Posterior vena cava (tissue), 2 donors: ENCODE results near the gene ZAR1. TPM values are rescaled to one million over a fixed set of nuclear protein-coding genes. Genes with fewer than 3 reads are reported as not detected.
"Not testable (repeated sequence)": the region's sequence is repeated elsewhere in the genome, so short reads cannot be mapped to it uniquely, and the experiment has no call there.

Experiments used
- DNase-seq: peaks from one replicate; pipeline ENCODE4 v3.0.0-alpha.2; 2020; ENCODE audit warnings: low spot score
- intact Hi-C, 2 donors: fragments of 100-400 bp; cut with DNase I; formaldehyde crosslinking; loops; one replicate each; pipeline versions ENCODE4 v1.14.1 to v1.14.2; 2022 to 2023
- long read RNA-seq, 2 donors: library from polyadenylated mRNA; unstranded; transcript quantifications; one replicate each; pipeline ENCODE4 v2.0.0, GENCODE V29; 2020 to 2021
- total RNA-seq, 2 donors: library from RNA; stranded (reverse); fragmentation: NEBNext Ultra II Directional; extraction: Animal tissue kit (Norgen Biotek cat#: 25700); gene quantifications; one replicate each; pipeline ENCODE4 v1.2.1, GENCODE V29; 2021
- donor health status: DM: yes; HTN: yes; CAD: no.
- donor health status: DM: yes; HTN: yes; CAD: no.

ZAR1 gene
- not detected for total RNA-seq
- long read RNA-seq, donor 1, result 0 reads
- long read RNA-seq, donor 2, result 0 reads

GRCh38 chr4:48490012-48490679 is at the start of gene ZAR1:
Gene ZAR1, plus strand, starts transcription at chr4:48490252. Its CDS starts 40 bp downstream, at chr4:48490292.
- intact Hi-C loops, result no loop called here
- DNase-seq, result no peak

DNA sequence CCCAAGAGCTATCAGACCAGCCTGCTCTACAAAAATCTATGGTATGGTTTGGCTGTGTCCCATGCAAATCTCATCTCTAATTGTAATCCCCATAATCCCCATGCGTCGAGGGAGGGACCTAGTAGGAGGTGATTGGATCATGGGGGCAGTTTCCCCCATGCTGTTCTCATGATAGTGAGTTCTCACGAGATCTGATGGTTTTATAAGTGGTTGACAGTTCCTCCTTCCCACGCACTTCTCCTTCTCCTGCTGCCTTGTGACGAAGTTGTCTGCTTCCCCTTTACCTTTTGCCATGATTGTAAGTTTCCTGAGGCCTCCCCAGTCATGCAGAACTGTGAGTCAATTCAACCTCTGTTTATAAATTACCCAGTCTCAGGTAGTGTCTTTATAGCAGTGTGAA is 49.1 kb upstream of the ZAR1 start:
- intact Hi-C loops, DNase-seq: not testable (repeated sequence)

DNA sequence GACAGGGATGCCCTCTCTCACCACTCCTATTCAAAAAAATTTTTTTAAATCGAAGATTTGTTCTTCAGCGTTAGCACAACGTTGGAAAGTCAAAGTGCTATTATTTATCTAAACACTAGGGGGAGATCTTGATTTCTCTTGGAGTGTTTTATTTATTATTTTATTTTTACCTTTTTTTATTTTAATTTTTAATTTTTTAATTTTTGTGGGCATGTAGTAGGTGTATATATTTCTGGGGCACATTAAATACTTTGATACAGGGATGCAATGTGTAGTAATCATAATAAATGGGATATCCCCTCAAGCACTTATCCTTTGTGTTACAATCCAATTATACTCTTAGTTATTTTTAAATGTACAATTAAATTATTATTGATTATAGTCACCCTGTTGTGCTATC is 44.3 kb upstream of the ZAR1 start:
- no peak for DNase-seq
- intact Hi-C loops, result no loop called here

DNA sequence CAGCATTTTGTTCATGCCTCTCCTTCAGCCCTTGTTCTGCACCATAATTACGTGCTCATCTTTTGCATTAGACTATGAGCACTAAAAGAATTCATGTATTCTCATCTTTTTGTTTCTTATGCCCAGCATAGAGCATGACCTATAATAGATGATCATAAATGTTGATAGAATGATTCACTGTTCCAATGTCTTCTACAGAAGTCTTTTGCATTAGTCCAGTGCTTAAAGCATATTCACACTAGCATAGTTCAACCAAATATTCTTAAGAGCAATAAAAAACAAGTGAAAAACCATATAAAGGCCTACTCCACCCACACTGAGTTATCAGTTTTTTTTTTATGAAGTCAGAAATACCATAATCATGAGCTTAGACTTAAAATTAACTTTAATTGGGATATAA is 43.4 kb upstream of the ZAR1 start:
- intact Hi-C loops, result no loop called here
- DNase-seq, result no peak

- intact Hi-C loops, result no loop called here
- DNase-seq, result no peak
These were observed 40.9 kb upstream of the ZAR1 start for GRCh38 chr4:48449151-48449550.

- no peak for DNase-seq
- intact Hi-C loops, result no loop called here
These were observed 39.3 kb upstream of the ZAR1 start for GRCh38 chr4:48450740-48451139.

- intact Hi-C loops, DNase-seq: not testable (repeated sequence)
These were observed 38.4 kb upstream of the ZAR1 start for GRCh38 chr4:48451656-48452055.

DNA sequence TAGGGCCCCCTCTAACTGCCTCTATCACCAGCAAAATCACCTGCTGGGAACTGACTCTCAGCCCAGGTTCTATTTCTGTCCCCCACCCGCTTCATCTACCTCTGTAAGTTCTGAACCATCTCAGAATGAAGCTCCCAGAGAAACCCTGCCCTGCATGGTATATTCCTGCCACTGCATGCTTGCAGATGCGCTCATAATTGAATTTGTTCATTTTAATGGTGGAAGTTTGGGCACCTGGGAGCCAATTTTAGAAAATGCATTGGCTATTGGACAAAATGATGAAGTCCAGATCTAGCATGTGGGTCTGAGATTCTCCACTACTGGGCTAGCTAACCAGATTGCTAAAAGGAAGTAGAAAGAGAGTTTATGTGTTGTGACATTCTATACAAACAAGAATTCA is 35.5 kb upstream of the ZAR1 start:
- intact Hi-C loops, result no loop called here
- no peak for DNase-seq

DNA sequence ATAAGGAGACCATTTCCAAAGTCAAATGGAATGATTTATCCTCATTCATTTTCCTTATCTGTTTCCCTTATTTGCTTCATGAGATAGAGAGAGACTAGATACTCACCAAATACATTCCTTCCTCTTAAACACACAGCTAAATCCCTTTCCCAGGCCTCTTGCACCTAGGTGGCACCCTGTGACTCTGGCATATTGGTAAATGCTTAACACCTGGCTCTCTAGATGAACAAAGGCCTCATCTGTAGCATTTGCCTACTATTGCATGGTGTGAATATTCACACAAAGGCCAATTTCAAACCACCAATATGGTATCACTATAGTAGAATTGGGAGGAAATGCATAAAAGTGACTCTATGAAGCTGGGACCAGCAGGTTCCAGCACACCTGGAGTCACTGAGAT is 29.1 kb upstream of the ZAR1 start:
- intact Hi-C loops, result no loop called here
- DNase-seq, result no peak

GRCh38 chr4:48462363-48462762 is 27.7 kb upstream of the ZAR1 start:
- no peak for DNase-seq
- intact Hi-C loops, result no loop called here

- no peak for DNase-seq
- intact Hi-C loops, result no loop called here
These were observed 22.6 kb upstream of the ZAR1 start for GRCh38 chr4:48467442-48467841.

- intact Hi-C loops, result no loop called here
- DNase-seq, result no peak
These were observed 22.2 kb upstream of the ZAR1 start for GRCh38 chr4:48467891-48468290.

DNA sequence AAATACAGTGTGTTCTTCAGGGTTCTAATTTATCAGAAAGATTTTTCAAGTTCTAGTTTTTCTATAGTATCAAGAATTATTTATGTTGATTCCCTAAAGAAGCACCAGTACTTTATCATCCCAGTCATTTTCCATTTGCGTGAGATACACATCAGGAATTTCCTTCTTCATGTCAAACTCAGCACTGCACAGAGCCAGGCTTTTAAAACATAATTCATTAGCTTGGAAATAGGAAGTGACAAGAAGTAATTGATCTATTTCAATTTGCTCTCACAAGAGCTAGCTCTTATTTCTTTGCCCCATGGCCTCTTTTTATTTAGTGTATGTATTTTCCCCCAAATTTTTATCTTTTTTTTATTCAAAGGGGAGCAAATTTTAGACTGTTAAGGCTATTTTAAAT is 19.9 kb upstream of the ZAR1 start:
- intact Hi-C loops, result no loop called here
- no peak for DNase-seq

- DNase-seq, result no peak
- intact Hi-C loops, result no loop called here
These were observed 19.5 kb upstream of the ZAR1 start for GRCh38 chr4:48470570-48470969.

- intact Hi-C loops, result no loop called here
- no peak for DNase-seq
These were observed 17.3 kb upstream of the ZAR1 start for GRCh38 chr4:48472794-48473193.

DNA sequence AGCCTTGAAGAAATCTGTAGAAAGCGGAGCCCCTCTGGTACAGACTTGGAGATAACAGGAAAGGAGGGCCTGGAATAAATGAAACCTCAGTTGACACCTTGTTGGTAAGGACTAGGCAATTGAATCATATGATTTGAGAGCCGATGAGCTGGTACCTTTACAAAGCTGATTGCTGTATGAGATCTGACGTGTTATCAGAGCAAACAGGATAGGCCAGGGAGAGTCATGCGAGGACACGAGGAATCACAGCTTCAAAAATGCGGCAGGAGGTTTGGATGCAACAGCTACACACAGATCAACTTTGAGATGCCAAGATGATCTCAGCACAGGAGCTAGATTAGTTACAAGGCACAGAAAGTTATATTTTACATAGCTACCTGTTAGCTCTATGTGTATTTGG is 14.3 kb upstream of the ZAR1 start:
- intact Hi-C loops, result no loop called here

DNA sequence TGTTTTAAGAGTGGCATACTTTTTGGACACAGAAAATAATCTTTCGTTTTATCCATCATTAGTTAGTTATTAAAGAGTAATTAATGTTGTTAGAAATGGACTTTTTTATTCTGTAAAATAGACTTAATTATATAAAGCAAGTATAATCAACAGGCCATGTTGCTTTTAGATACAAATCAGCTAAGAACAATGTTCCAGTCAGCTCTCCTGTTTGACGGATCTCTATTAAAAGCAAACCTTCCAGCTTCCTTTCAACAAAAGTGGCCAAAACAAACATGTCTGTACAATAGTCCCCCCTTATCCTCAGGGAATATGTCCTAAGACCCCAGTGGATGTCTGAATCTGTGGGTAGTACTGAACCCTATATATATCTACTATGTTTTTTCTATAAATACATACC is 11.8 kb upstream of the ZAR1 start:
- no peak for DNase-seq
- intact Hi-C loops, result no loop called here

More for the DNA sequence above, 14.3 kb upstream of the ZAR1 start:
- no peak for DNase-seq

DNA sequence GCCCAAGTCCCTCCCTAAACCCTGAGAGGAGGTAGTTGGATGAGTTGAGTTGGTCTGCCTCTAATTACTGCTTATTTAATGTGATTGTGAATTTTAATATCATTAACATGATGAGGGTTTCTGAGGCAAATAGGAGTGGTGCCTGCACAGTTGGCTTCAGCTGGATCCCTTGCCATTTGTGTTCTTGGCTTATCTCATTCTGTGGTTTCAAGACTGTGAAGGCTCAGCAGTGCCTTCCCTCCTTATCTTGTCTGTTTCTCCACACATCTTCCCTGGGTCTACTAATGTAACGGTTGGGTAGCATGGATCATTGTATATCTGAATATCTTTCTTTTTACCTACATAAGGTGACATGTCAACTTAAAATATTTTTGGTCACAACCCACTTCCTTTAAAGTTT is 8.5 kb upstream of the ZAR1 start:
- no peak for DNase-seq
- intact Hi-C loops, result no loop called here

GRCh38 chr4:48483006-48483776 is 6.9 kb upstream of the ZAR1 start, which contains the start of gene SLC10A4:
Gene SLC10A4, plus strand, starts transcription at chr4:48483343. Its CDS starts 219 bp downstream, at chr4:48483562.
- no peak for DNase-seq
- intact Hi-C loops, result no loop called here

GRCh38 chr4:48483777-48484493 is 6.1 kb upstream of the ZAR1 start:
- intact Hi-C loops, result no loop called here
- peak; percentile 80 for DNase-seq
